ENCODE results near the gene HACE1. TPM values are rescaled to one million over a fixed set of nuclear protein-coding genes. Genes with fewer than 3 reads are reported as not detected.

The HACE1 gene
- total RNA-seq, 2 donors from 2014 or later = 11.7 to 19.3 TPM

GRCh38 chr6:104788400-104788799 lies 71.3 kb downstream of the HACE1 start:
- no peaks in the 10 kb centered on the region for H3K9me3 ChIP-seq

GRCh38 chr6:104787305-104787704 lies 72.4 kb downstream of the HACE1 start:
- no peaks in the 10 kb centered on the region for H3K27me3 ChIP-seq (replicated peaks; ENCODE audit: insufficient read depth)
- no peaks in the 10 kb centered on the region for H3K9me3 ChIP-seq
- intact Hi-C loops (cut with DNase I) = no loop called here
- no peaks in the 10 kb centered on the region for H3K36me3 ChIP-seq
- no peak for TF ChIP-seq POLR2AphosphoS5 (IDR thresholded peaks at IDR 0.05)
- no peak for TF ChIP-seq CTCF (IDR thresholded peaks at IDR 0.05)
- TF ChIP-seq POLR2A (IDR thresholded peaks at IDR 0.05) = no peak
- 69% methylated on average over 2 of the region's 2 CpGs for WGBS
- no peak overlapping the region for H3K4me3 ChIP-seq
- H3K27ac ChIP-seq = no peak overlapping the region
- no peaks in the 10 kb centered on the region for H3K4me1 ChIP-seq (replicated peaks)
- DNase-seq (ENCODE audit: low spot score) = no peak

More at GRCh38 chr6:104788400-104788799, 71.3 kb downstream of the HACE1 start:
- WGBS = 90% methylated on average over 2 of the region's 2 CpGs
- intact Hi-C loops (cut with DNase I) = no loop called here
- no peak for DNase-seq (ENCODE audit: low spot score)
- Histone ChIP-seq H3K4me1 (replicated peaks) (no peaks in the 10 kb centered on the region), H3K27ac (no peak overlapping the region), H3K4me3 (no peak overlapping the region), H3K27me3 (replicated peaks; ENCODE audit: insufficient read depth) (no peaks in the 10 kb centered on the region), H3K36me3 (no peaks in the 10 kb centered on the region)
- TF ChIP-seq POLR2A (IDR thresholded peaks at IDR 0.05) = no peak
- TF ChIP-seq CTCF (IDR thresholded peaks at IDR 0.05) = no peak
- TF ChIP-seq POLR2AphosphoS5 (IDR thresholded peaks at IDR 0.05) = no peak

- H3K36me3 ChIP-seq = no peaks in the 10 kb centered on the region
- no peak for DNase-seq (ENCODE audit: low spot score)
- WGBS = 70% methylated on average over 2 of the region's 2 CpGs
- no peak overlapping the region for H3K27ac ChIP-seq
- no peaks in the 10 kb centered on the region for H3K4me1 ChIP-seq (replicated peaks)
- TF ChIP-seq POLR2A (IDR thresholded peaks at IDR 0.05) (no peak), CTCF (IDR thresholded peaks at IDR 0.05) (no peak), POLR2AphosphoS5 (IDR thresholded peaks at IDR 0.05) (no peak)
- no peaks in the 10 kb centered on the region for H3K9me3 ChIP-seq
- H3K27me3 ChIP-seq (replicated peaks; ENCODE audit: insufficient read depth) = no peaks in the 10 kb centered on the region
- no peak overlapping the region for H3K4me3 ChIP-seq
- intact Hi-C loops (cut with DNase I) = no loop called here
Observed at GRCh38 chr6:104784884-104785283, 74.8 kb downstream of the HACE1 start.

GRCh38 chr6:104771258-104771832 lies 88.4 kb downstream of the HACE1 start:
- Histone ChIP-seq H3K9me3 (no peaks in the 10 kb centered on the region), H3K27ac (no peak overlapping the region), H3K4me3 (no peak overlapping the region), H3K27me3 (replicated peaks; ENCODE audit: insufficient read depth) (no peaks in the 10 kb centered on the region), H3K4me1 (replicated peaks) (no peaks in the 10 kb centered on the region), H3K36me3 (no peaks in the 10 kb centered on the region)
- TF ChIP-seq CTCF (IDR thresholded peaks at IDR 0.05) (peak in 3 of 4 experiments; percentile 27 to 51 (median 33)), POLR2AphosphoS5 (IDR thresholded peaks at IDR 0.05) (no peak)
- intact Hi-C loops (cut with DNase I) = no loop called here
- 79% methylated on average over 2 of the region's 2 CpGs for WGBS
- DNase-seq (ENCODE audit: low spot score) = no peak

- Histone ChIP-seq H3K27me3 (replicated peaks; ENCODE audit: insufficient read depth) (no peaks in the 10 kb centered on the region), H3K36me3 (no peaks in the 10 kb centered on the region), H3K27ac (no peak overlapping the region), H3K4me1 (replicated peaks) (no peaks in the 10 kb centered on the region), H3K9me3 (no peaks in the 10 kb centered on the region), H3K4me3 (no peak overlapping the region)
- DNase-seq (ENCODE audit: low spot score) = no peak
- intact Hi-C loops (cut with DNase I) = no loop called here
- TF ChIP-seq POLR2A (IDR thresholded peaks at IDR 0.05) = no peak
- TF ChIP-seq CTCF (IDR thresholded peaks at IDR 0.05) = no peak
- no peak for TF ChIP-seq POLR2AphosphoS5 (IDR thresholded peaks at IDR 0.05)
- 96% methylated on average over 1 of the region's 1 CpG for WGBS
Observed at GRCh38 chr6:104768906-104769305, 90.8 kb downstream of the HACE1 start.

Measured in prostate gland (tissue), 2 donors.